GM19463 (cell line): ENCODE results near the gene ZNF718.
A peak's percentile ranks its signal among the peaks of the same experiment; 100 is the strongest.
"Not testable (repeated sequence)": the region's sequence is repeated elsewhere in the genome, so short reads cannot be mapped to it uniquely, and the experiment has no call there.

Experiments used
- ATAC-seq: cut with Tn5 transposase; IDR thresholded peaks from one replicate; pipeline ENCODE4 v1.9.1; 2021; ENCODE audit warnings: mild to moderate bottlenecking, moderate library complexity; ENCODE audit not compliant: unreplicated experiment

The ZNF718 gene

GRCh38 chr4:124275-125081 lies at the start of gene ZNF718:
Gene ZNF718, plus strand, starts transcription at chr4:124501. Its CDS starts 170 bp downstream, at chr4:124671.
- peak; percentile 98 for ATAC-seq

- ATAC-seq, result no peak
Observed at GRCh38 chr4:85951-86350, 38.4 kb upstream of the ZNF718 start.

- ATAC-seq, result not testable (repeated sequence)
Observed at GRCh38 chr4:86559-87324, 37.6 kb upstream of the ZNF718 start.

GRCh38 chr4:98386-98785 lies 25.9 kb upstream of the ZNF718 start:
- no peak for ATAC-seq

- ATAC-seq, result no peak
Observed at GRCh38 chr4:99863-100262, 24.4 kb upstream of the ZNF718 start.

- no peak for ATAC-seq
Observed at GRCh38 chr4:107083-107443, 17.2 kb upstream of the ZNF718 start.

- ATAC-seq, result no peak
Observed at GRCh38 chr4:107444-108429, 16.6 kb upstream of the ZNF718 start.

GRCh38 chr4:112771-113170 lies 11.5 kb upstream of the ZNF718 start:
- no peak for ATAC-seq

- no peak for ATAC-seq
Observed at GRCh38 chr4:113732-114131, 10.6 kb upstream of the ZNF718 start.

GRCh38 chr4:114149-114548 lies 10.2 kb upstream of the ZNF718 start:
- no peak for ATAC-seq

GRCh38 chr4:116499-116898 lies 7.8 kb upstream of the ZNF718 start:
- no peak for ATAC-seq

GRCh38 chr4:120616-121015 lies 3.7 kb upstream of the ZNF718 start:
- ATAC-seq, result no peak

GRCh38 chr4:121408-122084 lies 2.8 kb upstream of the ZNF718 start:
- no peak for ATAC-seq

GRCh38 chr4:123922-124274 lies 403 bp upstream of the ZNF718 start:
- ATAC-seq, result not testable (repeated sequence)

GRCh38 chr4:125091-125771 lies 930 bp downstream of the ZNF718 start:
- ATAC-seq, result peak; percentile 1

- no peak for ATAC-seq
Observed at GRCh38 chr4:125833-126232, 1.5 kb downstream of the ZNF718 start.

- ATAC-seq, result no peak
Observed at GRCh38 chr4:132483-132882, 8.2 kb downstream of the ZNF718 start.

- ATAC-seq, result no peak
Observed at GRCh38 chr4:138935-139334, 14.6 kb downstream of the ZNF718 start.

GRCh38 chr4:139691-140090 lies 15.4 kb downstream of the ZNF718 start:
- no peak for ATAC-seq

- ATAC-seq, result no peak
Observed at GRCh38 chr4:146621-147020, 22.3 kb downstream of the ZNF718 start.
